IPS-NIHi7 (cell line): ENCODE measurements around the gene RBL2.
"Not testable (repeated sequence)": the region's sequence is repeated elsewhere in the genome, so short reads cannot be mapped to it uniquely, and the experiment has no call there.

Experiments
- DNase-seq: peaks from one replicate; pipeline ENCODE4 v3.0.0; 2012; ENCODE audit warnings: mixed read lengths; ENCODE audit errors: extremely low spot score

Gene RBL2

DNA sequence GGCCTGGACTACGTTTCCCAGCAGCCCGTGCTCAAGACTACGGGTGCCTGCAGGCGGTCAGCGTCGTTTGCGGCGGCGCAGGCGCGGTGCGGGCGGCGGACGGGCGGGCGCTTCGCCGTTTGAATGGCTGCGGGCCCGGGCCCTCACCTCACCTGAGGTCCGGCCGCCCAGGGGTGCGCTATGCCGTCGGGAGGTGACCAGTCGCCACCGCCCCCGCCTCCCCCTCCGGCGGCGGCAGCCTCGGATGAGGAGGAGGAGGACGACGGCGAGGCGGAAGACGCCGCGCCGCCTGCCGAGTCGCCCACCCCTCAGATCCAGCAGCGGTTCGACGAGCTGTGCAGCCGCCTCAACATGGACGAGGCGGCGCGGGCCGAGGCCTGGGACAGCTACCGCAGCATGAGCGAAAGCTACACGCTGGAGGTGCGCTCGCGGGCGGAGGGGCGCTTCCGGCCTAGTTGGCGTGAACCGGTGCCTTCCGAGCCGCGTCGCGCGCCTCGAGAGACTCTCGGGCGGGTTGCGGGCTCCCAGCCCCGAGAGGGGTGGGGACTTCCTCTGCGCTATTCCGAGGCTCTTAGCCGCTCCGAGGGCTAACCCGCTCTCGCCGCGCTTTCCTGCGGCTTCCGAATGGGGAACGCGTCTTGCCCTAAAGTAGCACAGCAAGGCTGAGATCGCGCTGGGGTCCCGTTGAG is at the start of gene RBL2:
TSS of gene RBL2 (plus strand) at position 95 of the 689 bp plus-strand sequence. CDS start at position 181, 86 bp downstream.
- peak; percentile 91 for DNase-seq

GRCh38 chr16:53384610-53385009 is 49.7 kb upstream of the RBL2 start:
- DNase-seq = not testable (repeated sequence)

DNA sequence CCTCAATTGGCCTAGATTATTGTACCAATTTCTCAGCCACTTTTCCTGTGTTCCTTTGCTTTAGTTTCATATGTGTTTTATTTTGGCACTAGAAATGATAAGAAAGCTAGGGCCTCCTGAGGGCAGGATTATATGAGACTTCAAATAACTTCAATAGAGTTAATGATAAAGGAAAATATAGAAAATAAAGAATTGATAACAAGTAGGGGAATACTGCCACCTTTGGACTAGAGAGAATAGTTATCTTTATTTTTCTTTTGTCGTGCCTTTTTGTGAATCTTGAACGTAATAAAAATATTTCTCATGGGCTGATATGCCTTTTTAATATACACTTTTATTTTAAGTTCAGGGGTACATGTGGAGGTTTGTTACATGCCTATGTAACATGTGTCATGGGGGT is 29.3 kb upstream of the RBL2 start:
- no peak for DNase-seq

GRCh38 chr16:53412549-53412948 is 21.7 kb upstream of the RBL2 start:
- DNase-seq = no peak

GRCh38 chr16:53413864-53414263 is 20.4 kb upstream of the RBL2 start:
- DNase-seq = no peak

- no peak for DNase-seq
Measured at GRCh38 chr16:53414381-53414780, 19.9 kb upstream of the RBL2 start.

DNA sequence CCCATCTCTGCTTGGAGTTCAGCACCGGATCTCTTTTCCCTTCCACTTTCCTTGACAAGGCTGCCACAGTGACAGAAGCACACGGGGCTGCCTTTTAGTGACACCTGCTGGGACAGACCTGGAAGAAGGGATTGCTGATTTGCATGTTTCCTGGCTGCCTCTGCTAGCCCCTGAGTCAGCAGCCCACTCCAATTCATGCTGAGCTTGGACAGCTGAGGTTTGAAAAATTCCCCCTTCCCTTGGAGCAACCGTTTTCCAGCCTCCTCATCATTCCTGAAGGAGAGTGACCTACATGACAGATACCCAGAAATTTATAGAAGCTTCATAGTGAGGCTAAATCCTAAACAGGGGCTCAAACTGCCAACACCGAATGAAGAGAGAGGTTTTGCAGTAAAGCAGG is 18.8 kb upstream of the RBL2 start:
- DNase-seq = peak; percentile 49

DNA sequence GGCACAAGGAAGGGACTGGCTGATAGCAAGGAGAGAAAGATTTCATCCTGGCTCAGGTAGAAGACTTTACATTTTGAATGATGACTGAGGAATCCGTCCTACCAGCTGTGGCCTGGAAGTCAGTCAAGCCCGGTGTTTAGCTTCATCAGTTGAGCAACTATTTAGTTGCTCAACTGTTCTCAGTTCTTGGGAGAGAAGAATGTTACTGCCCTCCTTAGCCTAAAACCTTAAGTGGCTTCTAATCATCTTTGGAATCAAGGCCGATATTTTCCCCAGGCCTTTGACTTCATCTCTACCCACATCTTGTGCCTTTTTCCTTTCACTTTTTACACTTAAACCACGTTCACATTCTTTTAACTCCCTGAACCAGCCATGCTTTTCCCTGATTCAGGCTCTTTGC is 17.3 kb upstream of the RBL2 start:
- DNase-seq = peak; percentile 13

DNA sequence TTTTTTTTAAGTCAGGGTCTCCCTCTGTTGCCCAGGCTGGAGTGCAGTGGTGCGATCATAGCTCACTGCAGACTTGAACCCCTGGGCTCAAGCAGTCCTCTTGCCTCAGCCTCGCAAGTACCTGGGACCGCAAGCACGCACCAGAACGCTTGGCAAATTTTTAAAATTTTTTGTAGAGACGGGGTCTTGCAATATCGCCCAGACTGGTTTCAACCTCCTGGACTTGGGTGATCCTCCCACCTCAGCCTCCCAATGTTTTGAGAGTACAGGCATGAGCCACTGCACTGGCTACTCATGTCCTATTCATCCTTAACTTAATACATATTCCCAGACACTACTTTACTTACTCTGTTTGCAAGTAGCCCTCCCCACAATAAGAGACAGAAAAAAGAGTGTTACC is 16.3 kb upstream of the RBL2 start:
- DNase-seq = no peak

GRCh38 chr16:53419383-53419709 is 14.9 kb upstream of the RBL2 start:
- DNase-seq = not testable (repeated sequence)

DNA sequence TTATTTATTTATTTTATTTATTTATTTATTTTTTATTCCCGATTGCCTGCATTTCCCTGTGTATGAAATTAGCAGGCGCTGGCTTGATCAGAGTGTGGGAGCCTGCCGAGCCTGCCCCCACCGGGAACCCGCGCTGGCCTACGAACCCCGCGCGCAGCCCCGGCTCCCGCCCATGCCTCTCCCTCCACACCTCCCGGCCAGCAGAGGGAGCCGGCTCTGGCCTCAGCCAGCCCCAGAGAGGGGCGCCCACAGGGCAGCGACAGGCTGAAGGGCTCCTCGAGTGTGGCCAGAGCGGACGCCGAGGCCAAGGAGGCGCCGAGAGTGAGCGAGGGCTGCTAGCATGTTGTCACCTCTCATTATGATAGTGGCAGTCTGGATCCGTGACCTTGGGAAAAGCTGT is 13.0 kb upstream of the RBL2 start:
- DNase-seq = no peak

DNA sequence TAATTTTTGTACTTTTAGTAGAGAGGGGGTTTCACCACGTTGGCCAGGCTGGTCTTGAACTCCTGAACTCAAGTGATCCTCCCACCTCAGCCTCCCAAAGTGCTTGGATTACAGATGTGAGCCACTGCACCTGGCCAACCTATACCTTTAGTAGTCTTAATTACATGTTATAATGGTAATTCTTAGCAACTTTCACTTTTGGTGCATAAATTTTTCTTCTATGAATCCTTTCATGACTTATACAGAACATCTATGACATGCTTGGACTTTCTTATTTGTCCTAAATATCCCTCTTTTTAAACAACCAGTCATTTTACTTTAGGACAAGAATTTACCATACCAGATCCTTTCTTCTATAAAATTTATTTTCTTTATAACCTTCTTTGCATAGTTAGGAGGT is 10.3 kb upstream of the RBL2 start:
- not testable (repeated sequence) for DNase-seq

- DNase-seq = no peak
Measured at GRCh38 chr16:53428681-53429080, 5.6 kb upstream of the RBL2 start.

GRCh38 chr16:53429221-53429943 is 4.9 kb upstream of the RBL2 start:
- DNase-seq = no peak

- DNase-seq = no peak
Measured at GRCh38 chr16:53430363-53430762, 3.9 kb upstream of the RBL2 start.

DNA sequence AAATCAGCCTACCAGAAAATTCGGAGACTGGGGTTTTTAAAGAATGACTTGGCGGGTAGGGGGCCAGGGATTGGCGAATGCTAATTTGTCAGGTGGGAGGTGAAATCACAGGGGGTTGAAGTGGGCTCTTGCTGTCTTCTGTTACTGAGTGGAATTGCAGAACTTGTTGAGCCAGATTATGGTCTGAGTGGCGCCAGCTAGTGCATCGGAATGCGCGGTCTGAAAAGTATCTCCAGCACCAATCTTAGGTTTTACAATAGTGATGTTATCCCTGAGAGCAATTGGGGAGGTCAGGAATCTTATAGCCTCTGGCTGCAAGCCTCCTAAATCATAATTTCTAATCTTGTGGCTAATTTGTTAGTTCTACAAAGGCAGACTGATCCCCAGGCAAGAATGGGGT is 762 bp upstream of the RBL2 start:
- DNase-seq = no peak

DNA sequence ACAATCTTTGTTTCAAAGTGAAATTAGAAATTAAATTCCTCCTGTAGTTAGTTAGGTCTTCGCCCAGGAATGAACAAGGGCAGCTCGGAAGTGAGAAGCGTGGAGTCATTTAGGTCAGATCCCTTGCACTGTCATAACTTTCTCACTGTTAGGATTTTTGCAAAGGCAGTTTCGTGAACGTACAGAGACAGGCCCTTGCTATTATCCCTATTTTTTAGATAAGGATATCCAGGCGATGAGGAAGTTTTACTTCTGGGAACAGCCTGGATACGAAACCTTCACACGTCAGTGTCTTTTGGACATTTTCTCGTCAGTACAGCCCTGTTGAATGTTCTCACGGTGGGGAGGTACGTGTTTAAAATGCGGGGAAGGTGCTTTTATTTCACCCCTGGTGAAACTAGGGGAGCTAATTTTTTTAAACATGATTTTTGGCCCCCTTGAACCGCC is 318 bp upstream of the RBL2 start:
- DNase-seq = no peak

DNA sequence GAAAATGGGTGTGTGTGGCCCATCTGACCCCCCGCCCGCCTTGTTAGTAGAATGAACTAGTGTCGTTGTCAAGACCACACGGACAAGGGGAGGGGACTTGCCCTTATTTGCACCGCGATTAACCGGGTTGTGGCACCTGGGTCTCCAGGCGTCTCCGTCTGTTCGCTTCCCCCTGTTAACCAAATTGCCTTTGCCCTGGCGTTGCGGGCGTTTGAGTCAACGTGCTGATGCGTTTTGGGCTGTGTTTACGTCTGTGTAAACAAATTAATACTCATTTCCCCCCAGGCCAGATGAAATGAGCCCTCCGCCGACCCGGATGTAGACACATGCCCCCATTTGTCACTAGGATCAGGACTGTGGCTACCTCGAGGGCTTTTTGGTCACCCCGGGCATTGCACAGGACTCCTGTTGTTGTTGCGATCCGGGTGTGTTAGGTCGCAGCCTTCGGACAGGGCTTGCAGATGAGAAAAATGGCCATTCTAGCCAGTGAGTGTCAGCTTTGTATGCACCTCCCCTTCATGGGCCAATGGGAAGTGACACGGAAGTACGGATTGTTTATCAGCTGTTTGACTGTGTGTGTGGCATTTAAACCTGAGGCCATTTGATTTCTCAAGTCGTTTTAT is 906 bp downstream of the RBL2 start:
- peak; percentile 69 for DNase-seq

DNA sequence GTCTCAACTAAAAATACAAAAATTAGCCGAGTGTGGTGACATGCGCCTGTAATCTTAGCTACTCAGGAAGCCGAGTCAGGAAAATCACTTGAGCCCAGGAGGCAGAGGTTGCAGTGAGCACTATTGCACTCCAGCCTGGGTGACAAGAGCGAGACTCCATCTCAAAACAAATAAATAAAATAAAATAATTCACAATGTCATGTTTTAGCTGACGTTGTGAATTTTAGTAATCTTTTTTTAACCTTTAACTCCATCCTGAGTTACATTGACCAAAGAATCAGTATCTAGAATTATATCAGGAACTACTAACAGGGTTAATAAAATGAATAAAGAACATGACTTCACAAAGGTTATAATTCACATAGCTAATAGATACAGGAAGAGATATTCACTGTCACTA is 5.9 kb downstream of the RBL2 start:
- DNase-seq = no peak

- DNase-seq = no peak
Measured at GRCh38 chr16:53445534-53445933, 11.3 kb downstream of the RBL2 start.

DNA sequence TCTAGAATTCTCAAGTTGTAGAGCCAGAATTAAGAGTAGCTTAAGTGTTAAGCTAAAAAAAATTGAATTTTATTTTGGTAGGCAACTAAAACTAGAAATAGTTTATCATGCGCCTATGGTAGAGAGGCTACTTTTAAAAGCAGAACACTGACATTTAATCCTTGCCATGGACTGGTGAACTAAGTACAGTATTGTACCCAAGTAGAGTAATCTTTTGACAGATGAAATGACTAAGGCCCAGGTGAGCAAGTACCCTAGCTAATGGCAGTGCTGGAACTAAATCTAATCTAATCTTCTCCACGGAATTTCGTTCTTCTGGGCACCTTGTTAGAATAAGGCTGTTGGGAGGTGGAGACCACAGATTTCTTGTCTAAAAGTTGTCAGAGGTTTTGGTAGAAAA is 11.8 kb downstream of the RBL2 start:
- no peak for DNase-seq

GRCh38 chr16:53449816-53450517 is 15.7 kb downstream of the RBL2 start:
- DNase-seq = no peak
